Lower leg skin (tissue), 3 donors: Measurements from ENCODE around the gene UBA1.

Source experiments
- CTCF ChIP-seq, 3 donors: fragments of 450-650 bp; IDR thresholded peaks; one replicate each; pipeline ENCODE4 v1.5.1; 2016; ENCODE audit warnings: antibody characterized with exemption in 3 of 3, mild to moderate bottlenecking in 3 of 3, moderate library complexity in 2 of 3
- POLR2A ChIP-seq, 2 donors: fragments of 450-650 bp; IDR thresholded peaks; one replicate each; pipeline ENCODE4 v1.6.1; 2016 to 2017; ENCODE audit warnings: antibody characterized with exemption in 2 of 2, mild to moderate bottlenecking in 1 of 2, moderate library complexity in 1 of 2

GRCh38 chrX:47210661-47211425, 17.2 kb downstream of the UBA1 start:
- no peak for TF ChIP-seq POLR2A (IDR thresholded peaks at IDR 0.05)
- TF ChIP-seq CTCF (IDR thresholded peaks at IDR 0.05): no peak
